GM19035 (cell line): ENCODE results near the gene GIPR.
"Not testable (repeated sequence)": the region's sequence is repeated elsewhere in the genome, so short reads cannot be mapped to it uniquely, and the experiment has no call there.

Source experiments
- ATAC-seq: cut with Tn5 transposase; IDR thresholded peaks from one replicate; pipeline ENCODE4 v1.9.1; 2021; ENCODE audit not compliant: unreplicated experiment

Gene GIPR

DNA sequence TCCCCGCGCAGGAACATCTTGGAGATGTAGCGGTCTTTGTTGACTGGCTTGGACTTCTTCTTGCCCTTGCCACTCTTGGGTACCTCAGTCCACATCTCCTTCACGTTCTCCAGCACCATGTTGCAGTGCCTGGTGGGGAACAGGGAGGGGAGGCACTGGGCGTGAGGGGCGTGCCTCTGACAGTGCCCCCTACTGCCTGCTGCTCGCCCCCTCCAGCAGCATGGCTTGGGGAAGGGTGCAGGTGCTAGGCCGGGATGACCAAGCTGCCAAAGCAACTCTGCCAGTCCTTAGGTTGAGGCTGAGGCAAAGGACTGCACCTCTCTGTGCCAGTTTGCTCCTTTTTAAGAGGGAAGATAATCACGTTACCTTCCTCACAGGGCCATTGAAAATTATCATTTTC is 19.6 kb downstream of the GIPR start:
- no peak for ATAC-seq

DNA sequence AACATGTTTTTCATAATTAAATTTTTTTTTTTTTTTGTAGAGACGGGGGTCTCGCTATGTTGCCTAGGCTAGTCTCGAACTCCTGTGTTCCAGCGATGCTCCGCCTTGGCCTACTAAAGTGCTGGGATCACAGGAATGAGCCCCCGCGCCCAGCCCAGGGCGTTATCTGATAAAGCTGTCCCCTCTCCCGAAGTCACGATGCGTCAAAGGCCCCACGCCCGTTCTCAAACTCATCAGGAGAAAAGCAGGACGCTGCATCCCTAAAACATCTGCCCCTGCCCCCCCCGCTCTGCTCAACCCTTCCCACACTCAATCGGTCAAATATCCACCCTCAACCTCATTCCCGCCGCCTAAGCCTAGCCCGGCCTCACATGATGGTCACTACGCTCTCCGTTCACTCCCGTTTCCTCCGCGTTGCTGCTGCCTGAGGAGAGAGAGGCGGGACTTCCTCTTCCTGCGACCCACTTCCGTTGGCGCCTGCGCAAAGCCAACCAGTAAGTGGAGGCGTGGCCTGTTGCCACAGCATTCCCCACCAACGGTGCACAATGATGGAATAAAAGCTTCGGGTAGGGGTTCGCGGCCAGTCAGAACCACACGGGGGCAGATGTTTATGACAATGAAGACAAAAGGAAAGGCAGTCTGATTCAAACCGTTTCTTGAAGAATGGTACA is 23.6 kb downstream of the GIPR start, which contains the start of gene SNRPD2:
SNRPD2 (minus strand) TSS at position 438 of the 671 bp plus-strand sequence; CDS start at position 373, 65 bp downstream.
- ATAC-seq: peak; percentile 56

DNA sequence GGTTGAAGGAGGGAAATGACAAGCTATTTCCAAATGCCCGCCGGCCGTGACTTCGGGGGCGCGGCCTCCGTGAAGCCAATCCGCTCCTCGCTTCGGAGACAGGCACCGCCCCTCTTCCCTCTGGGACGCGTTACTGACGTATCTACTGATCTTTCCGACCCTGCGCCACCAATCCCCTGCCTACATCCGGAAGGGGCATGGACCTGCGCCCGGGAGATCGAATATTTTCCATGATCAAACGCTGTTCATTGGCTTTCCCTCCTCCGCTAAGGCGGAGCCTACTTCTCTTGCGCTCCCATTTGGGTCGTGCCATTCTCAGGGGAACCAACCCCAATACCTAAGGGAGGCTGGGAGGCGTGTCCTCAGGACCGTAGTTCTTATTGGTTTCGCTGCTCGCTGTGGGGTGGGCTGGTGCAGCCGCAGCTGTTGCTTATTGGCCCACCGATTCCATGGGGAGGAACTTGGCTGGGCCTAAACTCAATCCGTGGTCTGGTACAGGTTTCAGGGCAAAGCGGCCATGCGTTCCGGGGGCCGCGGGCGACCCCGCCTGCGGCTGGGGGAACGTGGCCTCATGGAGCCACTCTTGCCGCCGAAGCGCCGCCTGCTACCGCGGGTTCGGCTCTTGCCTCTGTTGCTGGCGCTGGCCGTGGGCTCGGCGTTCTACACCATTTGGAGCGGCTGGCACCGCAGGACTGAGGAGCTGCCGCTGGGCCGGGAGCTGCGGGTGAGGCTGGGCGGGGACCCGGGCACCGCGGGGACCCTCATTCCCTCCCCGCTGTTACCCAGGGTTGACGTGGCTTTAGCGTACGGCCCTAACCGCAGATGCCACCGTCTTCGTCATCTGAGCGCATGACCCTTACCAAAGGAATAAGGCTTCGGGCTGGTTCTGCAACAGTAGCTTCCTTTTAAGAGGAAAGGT is 24.4 kb downstream of the GIPR start, which contains the start of gene QPCTL:
QPCTL (plus strand) TSS at position 480 of the 919 bp plus-strand sequence; CDS start at position 518, 38 bp downstream.
- peak; percentile 84 for ATAC-seq

DNA sequence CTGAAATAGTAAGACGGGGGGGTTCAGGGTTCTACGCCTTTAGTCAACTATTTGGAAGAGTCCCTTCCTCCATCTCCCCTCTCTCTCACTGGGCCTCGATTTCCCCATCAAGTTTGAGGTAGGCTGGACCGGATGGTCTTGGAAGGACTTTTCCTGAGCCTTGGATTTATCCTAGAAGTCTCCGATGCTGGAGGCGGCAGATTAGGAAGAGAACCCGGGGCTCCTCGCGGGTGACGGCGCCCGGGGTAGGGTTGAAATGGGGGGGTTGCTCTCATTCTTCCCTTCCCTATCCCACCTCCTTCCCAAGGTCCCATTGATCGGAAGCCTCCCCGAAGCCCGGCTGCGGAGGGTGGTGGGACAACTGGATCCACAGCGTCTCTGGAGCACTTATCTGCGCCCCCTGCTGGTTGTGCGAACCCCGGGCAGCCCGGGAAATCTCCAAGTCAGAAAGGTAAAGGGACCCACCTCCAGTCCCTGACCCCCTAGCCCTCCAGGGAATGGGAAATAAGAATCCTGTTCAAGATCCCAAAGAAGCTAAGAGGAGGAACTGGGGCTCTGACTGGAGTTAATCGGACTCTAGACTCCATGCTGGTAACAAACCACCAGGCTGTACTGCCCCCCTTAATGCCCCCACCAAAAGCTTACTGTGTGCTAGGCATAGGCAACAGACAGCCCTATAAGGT is 25.2 kb downstream of the GIPR start:
- ATAC-seq: no peak

DNA sequence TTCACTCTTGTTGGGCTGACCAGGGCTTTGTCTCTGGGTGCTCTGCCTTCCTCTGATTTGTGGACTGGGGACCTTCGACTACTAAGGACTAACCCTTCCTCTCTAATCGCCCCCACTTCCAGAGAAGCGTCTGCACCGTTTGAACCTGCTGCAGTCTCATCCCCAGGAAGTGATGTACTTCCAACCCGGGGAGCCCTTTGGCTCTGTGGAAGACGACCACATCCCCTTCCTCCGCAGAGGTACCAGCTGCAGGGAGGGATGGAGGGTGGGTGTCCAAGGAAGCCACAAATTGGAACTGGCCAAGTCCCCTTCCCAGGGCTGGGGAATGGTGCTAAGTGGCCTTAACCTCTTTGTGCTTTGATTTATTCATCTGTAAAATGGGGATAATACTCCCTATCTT is 33.7 kb downstream of the GIPR start:
- ATAC-seq: no peak

DNA sequence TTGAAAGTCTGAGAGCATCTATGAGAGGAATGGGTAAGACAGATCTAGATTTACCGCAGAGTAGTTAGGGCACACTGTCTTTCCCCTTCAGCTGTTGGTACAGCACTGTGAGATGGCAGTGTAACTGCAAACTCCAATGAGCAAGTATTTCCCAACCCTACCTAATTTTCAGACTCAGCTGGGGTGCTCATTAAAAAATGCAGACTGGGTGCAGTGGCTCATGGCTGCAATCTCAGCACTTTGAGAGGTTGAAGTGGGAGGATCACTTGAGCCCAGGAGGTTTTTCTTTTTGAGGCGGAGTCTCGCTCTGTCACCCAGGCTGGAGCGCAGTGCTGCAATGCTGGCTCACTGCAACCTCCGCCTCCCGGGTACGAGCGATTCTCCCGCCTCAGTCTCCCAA is 37.1 kb downstream of the GIPR start:
- ATAC-seq: no peak

DNA sequence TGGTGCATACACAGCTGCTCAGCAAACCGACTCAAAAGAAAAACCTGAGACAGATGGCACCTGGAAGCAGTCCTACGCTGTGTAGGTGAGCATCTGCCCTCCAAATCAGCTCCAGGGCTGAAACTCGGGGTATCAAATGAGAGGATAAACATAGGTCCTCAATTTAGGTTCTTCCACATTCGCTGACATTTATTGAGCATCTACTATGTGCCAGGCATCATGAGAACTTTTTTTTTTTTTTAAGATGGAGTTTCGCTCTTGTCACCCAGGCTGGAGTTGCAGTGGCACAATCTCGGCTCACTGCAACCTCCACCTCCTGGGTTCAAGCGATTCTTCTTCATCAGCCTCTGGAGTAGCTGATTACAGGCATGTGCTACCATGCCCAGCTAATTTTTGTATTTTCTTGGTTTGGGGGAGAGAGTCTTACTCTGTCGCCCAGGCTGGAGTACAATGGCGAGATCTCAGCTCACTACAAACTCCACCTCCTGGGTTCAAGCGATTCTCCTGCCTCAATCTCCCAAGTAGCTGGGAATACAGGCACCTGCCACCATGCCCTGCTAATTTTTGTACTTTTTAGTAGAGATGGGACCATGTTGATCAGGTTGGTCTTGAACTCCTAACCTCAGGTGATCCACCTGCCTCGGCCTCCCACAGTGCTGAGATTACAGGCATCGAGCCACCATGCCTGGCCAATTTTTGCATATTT is 37.8 kb downstream of the GIPR start:
- ATAC-seq: no peak

DNA sequence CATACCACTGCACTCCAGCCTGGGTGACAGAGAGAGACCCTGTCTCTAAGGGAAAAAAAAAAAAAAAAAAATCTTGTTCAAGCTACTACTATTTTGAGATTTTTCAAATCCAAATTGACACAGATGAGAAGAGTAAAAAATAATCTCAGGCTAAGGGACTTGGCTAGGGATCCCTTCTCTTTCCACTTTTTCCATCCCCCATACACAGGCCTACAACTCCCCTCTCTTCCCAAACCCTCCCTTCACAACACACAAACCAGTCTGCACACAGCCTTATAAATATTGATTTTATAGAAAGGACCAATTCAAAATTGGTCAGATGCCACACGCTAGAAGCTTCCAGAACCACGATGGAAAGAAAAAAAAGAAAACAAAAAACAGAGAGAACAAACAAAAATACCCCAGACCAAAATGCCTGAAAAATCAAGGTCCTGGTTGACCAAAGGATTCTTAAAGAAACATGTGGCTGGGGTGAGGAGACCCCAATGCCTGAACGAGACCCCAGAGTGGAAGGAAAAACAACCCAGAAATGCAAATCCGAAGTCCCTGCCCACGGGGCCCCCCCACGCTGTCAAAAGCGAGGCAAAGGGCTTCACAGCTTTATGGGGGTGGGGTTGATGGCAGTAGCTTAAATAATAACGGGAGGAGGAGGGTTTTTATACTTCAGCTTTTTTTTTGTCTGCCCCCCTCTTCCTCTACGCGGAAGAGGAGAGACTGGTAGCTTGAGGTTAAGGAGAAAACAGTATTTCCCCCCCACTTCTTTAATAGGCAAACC is 42.5 kb downstream of the GIPR start:
- ATAC-seq: no peak

DNA sequence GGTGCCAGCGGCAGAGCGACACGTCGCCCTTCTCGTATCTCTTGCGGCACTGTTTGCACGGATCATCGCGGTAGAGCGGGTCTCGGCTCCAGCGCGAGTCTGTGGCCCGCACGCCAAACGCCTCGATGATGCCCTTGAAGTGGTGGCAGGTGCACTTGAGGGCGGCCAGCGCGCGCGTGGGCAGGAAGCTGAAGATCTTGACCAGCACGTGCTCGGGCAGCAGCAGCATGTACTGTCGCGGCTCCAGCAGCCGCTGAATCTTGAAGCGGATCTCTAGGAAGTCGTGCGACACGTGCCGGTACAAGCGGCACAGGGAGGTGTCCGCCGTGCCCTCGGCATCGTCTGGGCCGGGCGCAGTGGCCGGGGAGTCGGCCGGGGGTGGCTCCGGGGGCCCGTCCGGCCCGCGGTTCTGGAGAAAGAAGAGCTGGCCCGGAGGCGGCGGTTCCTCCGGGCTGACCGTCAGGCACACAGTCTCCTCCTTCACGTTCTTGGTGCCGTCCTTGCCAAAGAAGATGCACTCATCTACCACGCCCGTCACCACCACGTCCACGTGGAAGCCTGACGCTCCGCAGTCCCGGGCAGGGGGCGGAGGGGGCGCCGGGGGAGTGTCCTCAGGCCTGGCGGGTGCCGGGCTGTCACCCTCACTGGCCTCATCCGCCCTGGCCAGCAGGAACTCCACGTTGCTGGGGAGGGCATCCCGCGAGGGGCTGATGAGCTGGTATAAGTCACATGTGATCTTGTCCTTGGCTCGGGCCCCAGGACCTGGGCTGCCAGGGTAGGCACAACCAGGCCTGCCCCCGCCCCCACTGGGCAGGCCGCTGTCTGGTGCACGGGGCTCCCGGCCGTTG is 44.1 kb downstream of the GIPR start:
- ATAC-seq: no peak

DNA sequence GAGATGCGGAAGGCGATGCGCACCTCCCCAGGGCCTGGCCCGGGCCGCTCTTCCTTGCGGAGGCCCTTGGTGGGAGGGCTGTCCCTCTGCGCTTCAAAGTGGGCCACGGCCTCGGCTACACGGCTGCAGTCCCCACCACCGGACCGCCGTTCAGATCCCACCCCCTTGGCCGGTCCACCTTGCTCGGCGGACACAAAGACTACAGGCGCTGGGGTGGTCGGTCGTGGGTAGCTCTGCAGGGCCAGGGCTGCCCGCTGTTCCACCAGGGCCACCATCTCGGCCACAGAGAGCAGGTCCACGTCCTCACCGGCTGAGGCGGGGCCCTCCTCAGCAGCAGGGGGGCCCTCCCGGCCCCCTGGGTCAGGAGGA is 44.7 kb downstream of the GIPR start:
- no peak for ATAC-seq

DNA sequence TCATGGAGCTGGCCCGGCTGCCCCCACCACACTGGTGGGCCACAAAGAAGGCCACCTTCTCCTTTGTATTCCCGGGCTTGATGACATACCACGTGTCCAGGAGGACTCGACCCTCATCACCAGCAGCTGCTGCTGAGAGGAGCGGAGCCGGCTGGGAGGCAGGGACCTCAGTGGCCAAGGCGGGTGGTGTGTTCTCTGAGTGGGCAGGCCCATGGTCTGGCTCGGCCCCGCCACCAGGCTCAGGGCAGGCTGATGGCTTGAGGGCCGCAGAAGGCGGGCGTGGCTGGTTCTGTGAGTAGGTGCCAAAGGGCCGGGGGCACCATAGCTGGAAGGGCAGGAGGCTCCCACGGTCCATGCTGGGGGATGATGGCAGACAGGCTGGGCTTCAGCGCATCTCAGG is 45.1 kb downstream of the GIPR start:
- no peak for ATAC-seq

DNA sequence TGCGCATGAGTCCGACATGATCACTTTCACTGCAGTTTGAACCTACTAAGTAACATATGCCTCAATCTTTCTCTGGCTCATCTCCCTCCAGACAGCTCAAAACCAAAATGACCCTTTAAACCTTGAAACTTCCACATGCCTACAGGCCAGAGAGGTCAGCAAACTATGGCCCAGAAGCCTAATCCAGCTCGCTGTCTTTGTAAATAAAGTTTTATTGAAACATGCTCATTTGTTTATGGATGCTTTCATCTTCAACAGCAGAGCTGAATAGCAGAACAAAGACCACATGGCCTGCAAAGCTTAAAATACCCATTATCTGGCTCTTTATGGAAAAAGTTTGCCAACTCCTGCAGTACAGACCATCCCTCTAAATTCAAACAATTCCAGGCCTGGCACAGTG is 47.1 kb downstream of the GIPR start:
- ATAC-seq: no peak

DNA sequence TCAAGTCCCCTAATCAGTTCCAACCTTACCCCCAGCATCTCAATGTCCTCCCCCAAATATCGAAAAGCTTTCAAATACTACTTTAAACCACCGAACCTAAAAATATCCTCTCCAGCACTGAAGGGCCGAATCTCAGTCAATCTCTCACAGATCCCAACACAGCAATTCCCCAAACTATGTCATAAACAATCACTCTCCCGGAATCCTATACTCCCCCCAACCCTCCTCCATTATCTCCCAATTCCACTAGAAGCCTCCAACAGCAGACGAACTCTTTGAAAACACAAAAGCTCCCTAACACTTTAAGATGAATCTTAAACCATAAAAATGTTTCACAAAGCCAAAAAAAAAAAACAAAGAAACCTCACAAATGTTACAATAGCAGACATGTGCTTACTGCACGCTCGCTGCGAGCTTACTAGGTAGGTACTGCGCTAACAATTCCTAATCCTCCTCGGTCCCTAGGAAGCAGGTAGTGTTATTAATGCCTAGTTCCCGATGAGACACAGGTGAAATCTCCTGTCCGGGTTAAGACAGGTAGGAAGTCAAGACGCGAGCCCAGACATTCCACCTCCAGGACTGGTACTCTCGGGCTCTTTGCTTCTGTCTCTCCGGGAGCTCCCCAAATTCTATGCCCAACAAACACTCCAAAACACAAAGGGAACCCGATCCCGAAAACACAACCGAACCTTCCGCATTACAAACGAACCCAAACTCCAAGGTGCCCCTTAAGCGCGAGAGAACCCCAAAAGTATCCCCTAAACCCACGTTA is 48.5 kb downstream of the GIPR start:
- no peak for ATAC-seq

DNA sequence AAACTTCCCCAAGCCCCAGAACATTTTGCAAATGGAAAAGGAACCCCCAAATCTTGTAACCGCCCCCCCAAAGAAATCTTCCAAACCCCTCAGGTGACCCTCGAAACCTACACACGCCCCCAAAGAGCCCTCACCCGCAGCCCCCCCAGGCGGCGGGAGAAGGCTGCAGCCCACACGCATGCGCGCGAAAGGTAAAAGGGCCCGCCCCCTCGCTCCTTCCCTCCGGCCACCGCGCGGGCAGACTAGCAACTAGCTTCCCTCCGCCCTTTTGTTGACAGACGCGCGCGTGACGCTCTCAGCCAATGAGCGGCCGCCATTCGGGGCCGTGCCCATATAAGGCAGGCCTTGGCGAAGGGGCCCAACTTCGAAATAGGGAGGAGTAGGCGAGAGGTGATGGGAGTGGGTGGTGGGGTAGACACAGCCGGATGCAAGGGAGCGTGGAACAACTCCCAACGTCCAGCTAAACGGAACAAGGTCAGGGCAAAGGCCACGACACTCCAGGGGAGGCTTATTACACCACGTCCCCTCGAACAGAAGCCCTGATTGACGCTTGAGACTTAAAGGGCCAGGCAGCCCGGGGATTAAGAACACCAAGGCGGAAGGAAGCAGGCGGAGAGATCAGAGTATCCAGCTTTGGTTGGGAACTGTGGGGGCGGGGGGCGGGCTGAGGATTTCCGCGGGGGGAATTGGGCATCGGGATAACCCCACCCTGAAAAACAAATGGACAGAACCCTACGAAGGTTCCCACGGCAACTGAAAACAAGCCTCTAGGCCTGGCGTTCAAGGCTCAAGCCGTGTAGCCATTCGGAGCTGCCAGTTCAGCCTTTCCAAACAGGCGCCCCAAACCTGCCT is 49.3 kb downstream of the GIPR start:
- ATAC-seq: peak; percentile 93

DNA sequence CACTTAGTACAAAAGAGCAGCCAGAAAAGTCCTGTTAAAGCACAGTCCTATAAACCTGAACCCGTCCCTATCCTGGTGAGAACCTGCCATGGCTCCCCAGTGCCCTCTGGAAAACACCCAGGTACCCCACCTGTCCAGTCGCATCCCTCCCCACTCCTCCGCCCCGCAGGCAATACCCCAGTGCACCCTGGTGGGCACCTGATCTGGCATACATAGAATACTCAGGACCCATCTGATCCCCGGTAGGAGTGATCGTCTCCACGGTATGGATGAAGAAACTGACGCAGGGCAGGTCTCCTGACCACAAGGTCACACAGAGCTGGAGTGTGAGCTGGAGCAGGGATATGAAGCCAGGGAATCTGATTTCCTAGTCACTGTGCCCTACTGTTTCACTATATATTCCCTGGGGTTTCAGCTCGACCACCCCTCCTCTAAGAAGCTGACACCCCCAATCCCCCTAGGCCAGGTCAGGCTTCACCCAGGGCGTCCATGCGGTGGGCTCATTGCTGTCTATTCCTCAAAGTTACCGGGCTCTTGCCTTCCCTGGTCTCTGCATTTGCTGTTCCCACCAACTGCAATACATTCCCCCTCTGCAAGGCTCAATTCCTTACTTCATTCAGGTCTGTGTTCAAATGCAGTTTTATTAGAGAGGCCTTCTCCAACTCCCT is 50.1 kb downstream of the GIPR start:
- ATAC-seq: no peak

DNA sequence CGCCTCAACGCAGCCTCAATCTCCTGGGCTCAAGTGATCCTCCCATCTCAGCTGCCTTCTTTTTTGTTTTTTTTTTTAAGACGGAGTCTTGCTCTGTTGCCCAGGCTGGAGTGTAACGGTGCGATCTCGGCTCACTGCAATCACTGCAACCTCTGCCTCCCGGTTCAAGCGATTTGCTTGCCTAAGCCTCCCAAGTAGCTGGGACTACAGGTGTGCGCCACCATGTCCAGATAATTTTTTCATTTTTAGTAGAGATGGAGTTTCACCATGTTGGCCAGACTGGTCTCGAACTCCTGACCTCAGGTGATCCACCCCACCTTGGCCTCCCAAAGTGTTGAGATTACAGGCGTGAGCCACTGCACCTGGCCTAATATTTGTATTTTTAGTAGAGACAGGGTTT is 52.0 kb downstream of the GIPR start:
- not testable (repeated sequence) for ATAC-seq

DNA sequence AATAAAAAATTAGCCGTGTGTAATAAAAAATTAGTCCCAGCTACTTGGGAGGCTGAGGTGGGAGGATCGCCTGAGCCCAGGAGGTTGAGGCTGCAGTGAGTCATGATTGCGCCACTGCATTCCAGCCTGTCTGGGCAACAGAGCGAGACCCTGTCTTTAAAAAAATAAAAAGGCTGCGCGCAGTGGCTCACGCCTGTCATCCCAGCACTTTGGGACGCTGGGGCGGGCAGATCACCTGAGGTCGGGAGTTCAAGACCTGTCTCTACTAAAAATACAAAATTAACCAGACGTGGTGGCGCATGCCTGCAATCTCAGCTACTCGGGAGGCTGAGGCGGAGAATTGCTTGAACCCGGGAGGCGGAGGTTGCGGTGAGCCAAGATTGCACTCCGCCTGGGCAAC is 60.7 kb downstream of the GIPR start:
- ATAC-seq: not testable (repeated sequence)
